GM12878 (cell line): ENCODE data around the gene EIF5B. TPM values are rescaled to one million over a fixed set of nuclear protein-coding genes. Genes with fewer than 3 reads are reported as not detected.

ENCODE experiments used
- ATAC-seq: fragments of 200-7000 bp; cut with Tn5 transposase; 3 replicates; pipeline ENCODE4 v1.9.1; 2020; ENCODE audit warnings: mild to moderate bottlenecking, moderate library complexity
- BruUV-seq: library from RNA; stranded (reverse); fragments of 400-500 nt; replicated peaks from 2 replicates; lab custom pipeline; 2021; lab: Mats Ljungman, UMichigan
- CTCF ChIA-PET: fragments of 300-600 bp; sonication (Branson Sonifier 250); formaldehyde crosslinking; extraction: SDS; loops from one replicate; lab custom pipeline; 2021; ENCODE audit warnings: inconsistent platforms; lab: Yijun Ruan, JAX
- POLR2A ChIA-PET: fragments of 350-600 bp; formaldehyde crosslinking; extraction: SDS; loops from one replicate; lab custom pipeline; 2021; ENCODE audit warnings: inconsistent platforms; lab: Charles Lee
- RAD21 ChIA-PET: fragments of 300-600 bp; sonication (Branson Sonifier 250); formaldehyde crosslinking; loops from one replicate; lab custom pipeline; 2023; ENCODE audit warnings: antibody characterized with exemption; ENCODE audit not compliant: unreplicated experiment; lab: Charles Lee
- SMC1A ChIA-PET: fragments of 300-600 bp; sonication (Branson Sonifier 250); formaldehyde crosslinking; loops from one replicate; lab custom pipeline; 2023; ENCODE audit not compliant: unreplicated experiment, uncharacterized antibody; lab: Charles Lee
- DNase-seq: peaks from one replicate; pipeline ENCODE4 v3.0.0-alpha.2; 2011; ENCODE audit warnings: low read depth, low spot score
- FAIRE-seq: peaks from 3 replicates; lab custom pipeline; 2011; peaks lifted over from hg19 to GRCh38; lab: Jason Lieb, UNC
- H2AFZ ChIP-seq: 2 replicates; pipeline ENCODE4 v1.6.0; 2011; ENCODE audit warnings: low read depth, low read length, control low read depth; ENCODE audit not compliant: control insufficient read depth
- H3K27ac ChIP-seq: 2 replicates; pipeline ENCODE4 v1.5.1; 2011; ENCODE audit warnings: control low read depth; ENCODE audit not compliant: control insufficient read depth, insufficient read depth
- H3K27me3 ChIP-seq, 2 experiments: replicated peaks in 1 of 2; 2 replicates each; pipeline versions ENCODE4 v1.6.0 to v1.6.1; 2011; ENCODE audit warnings: low read length in 1 of 2; ENCODE audit not compliant: control insufficient read depth in 2 of 2, insufficient read depth in 2 of 2
- H3K36me3 ChIP-seq, 2 experiments: 2 replicates each; pipeline ENCODE4 v1.5.1; 2011; ENCODE audit warnings: low read length in 1 of 2; ENCODE audit not compliant: control insufficient read depth in 2 of 2, insufficient read depth in 2 of 2
- H3K4me1 ChIP-seq: 2 replicates; pipeline ENCODE4 v1.6.1; 2011; ENCODE audit warnings: mild to moderate bottlenecking, low read length, moderate library complexity, mixed read lengths; ENCODE audit not compliant: control insufficient read depth, insufficient read depth
- H3K4me2 ChIP-seq: 2 replicates; pipeline ENCODE4 v1.6.0; 2011; ENCODE audit warnings: control low read depth; ENCODE audit not compliant: control insufficient read depth, insufficient read depth
- H3K4me3 ChIP-seq: fragments of 200-600 bp; sonication (generic); 2 replicates; pipeline ENCODE4 v1.5.1; 2016
- H3K79me2 ChIP-seq: 2 replicates; pipeline ENCODE4 v1.6.0; 2011; ENCODE audit warnings: low read length; ENCODE audit not compliant: control insufficient read depth, insufficient read depth
- H3K9ac ChIP-seq: 2 replicates; pipeline ENCODE4 v1.8.0; 2011; ENCODE audit warnings: low read length, control low read depth, mixed read lengths; ENCODE audit not compliant: control insufficient read depth, insufficient read depth
- H3K9me3 ChIP-seq: replicated peaks from 3 replicates; pipeline ENCODE4 v1.5.1; 2011; ENCODE audit warnings: mild to moderate bottlenecking, low read length; ENCODE audit not compliant: control insufficient read depth, insufficient read depth
- H4K20me1 ChIP-seq: 2 replicates; pipeline ENCODE4 v1.6.0; 2011; ENCODE audit not compliant: control insufficient read depth, insufficient read depth
- ATF2 ChIP-seq: IDR thresholded peaks from 2 replicates; pipeline ENCODE4 v1.6.1; 2012; ENCODE audit warnings: low read length, inconsistent platforms
- ATF3 ChIP-seq: IDR thresholded peaks from 2 replicates; pipeline ENCODE4 v1.6.1; 2011; ENCODE audit warnings: low read depth, mild to moderate bottlenecking, low read length, moderate library complexity, borderline replicate concordance; ENCODE audit errors: extremely low read depth
- BCL3 ChIP-seq: IDR thresholded peaks from 2 replicates; pipeline ENCODE4 v1.6.1; 2011; ENCODE audit warnings: borderline replicate concordance, low read depth, mild to moderate bottlenecking, moderate library complexity, low read length; ENCODE audit not compliant: insufficient read depth, poor library complexity, severe bottlenecking
- CHD2 ChIP-seq: IDR thresholded peaks from 2 replicates; pipeline ENCODE4 v1.6.1; 2011; ENCODE audit warnings: low read depth, low read length, improper control_type of control experiment, borderline replicate concordance
- DPF2 ChIP-seq: fragments of 450-650 bp; IDR thresholded peaks from 2 replicates; pipeline ENCODE4 v1.6.1; 2017; ENCODE audit warnings: mild to moderate bottlenecking
- E2F8 ChIP-seq: fragments of 450-650 bp; IDR thresholded peaks from 2 replicates; pipeline ENCODE4 v1.6.1; 2018; ENCODE audit warnings: mild to moderate bottlenecking, low read depth, moderate library complexity; ENCODE audit not compliant: partially characterized antibody
- ELK1 ChIP-seq: IDR thresholded peaks from 2 replicates; pipeline ENCODE4 v1.6.1; 2012; ENCODE audit warnings: low read depth, low read length, improper control_type of control experiment
- EZH2 ChIP-seq: IDR thresholded peaks from 2 replicates; pipeline ENCODE4 v1.6.1; 2012; ENCODE audit warnings: low read depth, mild to moderate bottlenecking, control low read depth, inconsistent platforms, low read length, borderline replicate concordance; ENCODE audit not compliant: control insufficient read depth
- IRF4 ChIP-seq: IDR thresholded peaks from 2 replicates; pipeline ENCODE4 v1.6.1; 2011; ENCODE audit warnings: low read depth, low read length
- KDM1A ChIP-seq: fragments of 200-600 bp; sonication (generic); IDR thresholded peaks from 2 replicates; pipeline ENCODE4 v1.6.1; 2016; ENCODE audit warnings: borderline replicate concordance
- RAD21 ChIP-seq: IDR thresholded peaks from 2 replicates; pipeline ENCODE4 v1.6.1; 2011; ENCODE audit warnings: mild to moderate bottlenecking, low read depth, low read length, moderate library complexity; ENCODE audit not compliant: insufficient read depth
- STAT1 ChIP-seq: fragments of 450-650 bp; conservative IDR thresholded peaks from 2 replicates; pipeline ENCODE4 v1.6.1; 2014; ENCODE audit warnings: antibody characterized with exemption, mild to moderate bottlenecking
- TAF1 ChIP-seq: IDR thresholded peaks from 2 replicates; pipeline ENCODE4 v1.6.1; 2011; ENCODE audit warnings: mild to moderate bottlenecking, low read depth, low read length, borderline replicate concordance
- TCF12 ChIP-seq: IDR thresholded peaks from 2 replicates; pipeline ENCODE4 v1.6.1; 2011; ENCODE audit warnings: low read depth, mild to moderate bottlenecking, low read length
- WRNIP1 ChIP-seq: IDR thresholded peaks from 2 replicates; pipeline ENCODE4 v1.6.1; 2011; ENCODE audit warnings: low read depth, low read length, improper control_type of control experiment, borderline replicate concordance
- ZNF207 ChIP-seq: fragments of 450-650 bp; IDR thresholded peaks from 2 replicates; pipeline ENCODE4 v1.6.1; 2014; ENCODE audit warnings: antibody characterized with exemption, mild to moderate bottlenecking, borderline replicate concordance
- ZSCAN29 ChIP-seq: fragments of 450-650 bp; IDR thresholded peaks from 2 replicates; pipeline ENCODE4 v1.6.1; 2017; ENCODE audit warnings: mild to moderate bottlenecking, moderate library complexity
- WGBS: methylation state at CpG from one replicate; pipeline ENCODE4 v1.1.6; 2016; ENCODE audit warnings: low lambda C conversion rate; ENCODE audit not compliant: insufficient replicate concordance, insufficient coverage; ENCODE audit errors: missing lambda C conversion rate; 5-methylcytosine and 5-hydroxymethylcytosine counted together
- in situ Hi-C: fragments of 300-500 bp; cut with MboI; formaldehyde crosslinking; loops from 9 replicates; pipeline ENCODE4 v1.14.3; 2018; ENCODE audit warnings: mixed read lengths
- intact Hi-C: fragments of 100-400 bp; cut with micrococcal nuclease; formaldehyde crosslinking; loops from one replicate; pipeline ENCODE4 v1.14.2; 2022; ENCODE audit not compliant: unreplicated experiment
- polyA plus RNA-seq, 11 experiments: library from polyadenylated mRNA; depleted of rRNA in 4 of 11; unstranded in 6 of 11; stranded (reverse) in 5 of 11; fragments of >200 nt; fragmentation: Nextera tagmentation in 4 of 11; fragmentation: Illumina TruSeq in 1 of 11; extraction: Ambion mirVana in 4 of 11; extraction: Trizol in 1 of 11; gene quantifications; 1 replicate in 1 of 11; 2 replicates in 10 of 11; pipeline versions ENCODE4 v1.2.1 to v1.2.3, GENCODE V29; 2011 to 2016; ENCODE audit warnings: inconsistent platforms in 2 of 11, missing spikeins in 2 of 11, low read depth in 1 of 11
- total RNA-seq, 4 experiments: library from RNA; depleted of rRNA in 3 of 4; stranded (reverse); fragments of >200 nt in 3 of 4; fragmentation: Illumina TruSeq in 1 of 4; extraction: Trizol in 1 of 4; gene quantifications; 2 replicates each; pipeline versions ENCODE4 v1.2.1 to v1.2.3, GENCODE V29; 2013 to 2021

EIF5B gene
- total and polyA plus RNA-seq, 10 of the 15 experiments (the other 5 are each of a cell fraction or from before 2014, with no cell fraction given): 21.7 to 119 (median 40.8) TPM

GRCh38 chr2:99448556-99448955 is 111.4 kb downstream of the EIF5B start:
- no peak overlapping the region for H3K9ac ChIP-seq
- FAIRE-seq (no peak), ATAC-seq (no peak), DNase-seq (no peak)
- no peaks in the 10 kb centered on the region; the same call in 1 of the 2 replicates for H3K79me2 ChIP-seq
- in situ Hi-C loops: loop anchor here (5.0 kb wide), 1 partner anchor 39 kb away; no protein-coding TSS in a partner anchor
- ChIA-PET RAD21 (no interaction called here), CTCF (no interaction called here), SMC1A (no interaction called here), POLR2A (no interaction called here)
- H3K4me3 ChIP-seq: no peak overlapping the region
- no peak overlapping the region for H2AFZ ChIP-seq
- 100% methylated on average over 2 of the region's 2 CpGs for WGBS
- H3K9me3 ChIP-seq: no peaks in the 10 kb centered on the region
- H4K20me1 ChIP-seq: no peaks in the 10 kb centered on the region
- no TSS peak for BruUV-seq
- H3K36me3 ChIP-seq: peaks cover 0 to 18% of the 10 kb centered on the region in 2 experiments
- intact Hi-C loops: no loop called here
- no peaks in the 10 kb centered on the region for H3K27me3 ChIP-seq
- no peak overlapping the region for H3K27ac ChIP-seq
- no peak overlapping the region for H3K4me2 ChIP-seq
- H3K4me1 ChIP-seq: peaks cover 3% of the 10 kb centered on the region; the same call in 1 of the 2 replicates
- no peak for TF ChIP-seq DPF2
- no peak for TF ChIP-seq IRF4
- TF ChIP-seq ELK1: no peak
- TF ChIP-seq TCF12: no peak
- no peak for TF ChIP-seq WRNIP1
- TF ChIP-seq BCL3: no peak
- no peak for TF ChIP-seq ATF3
- TF ChIP-seq KDM1A: no peak
- no peak for TF ChIP-seq ZSCAN29
- no peak for TF ChIP-seq RAD21
- no peak for TF ChIP-seq ZNF207
- TF ChIP-seq ATF2: no peak
- no peak for TF ChIP-seq E2F8
- TF ChIP-seq STAT1: no peak
- no peak for TF ChIP-seq TAF1
- no peak for TF ChIP-seq CHD2
- no peak for TF ChIP-seq EZH2
